Mucosa of gallbladder (tissue), 1 donor: Measurements from ENCODE around the gene CCDC138. TPM values are rescaled to one million over a fixed set of nuclear protein-coding genes. Genes with fewer than 3 reads are reported as not detected.

ENCODE experiments used
- DNase-seq: peaks from one replicate; pipeline ENCODE4 v3.0.0-alpha.2; 2020; ENCODE audit warnings: low spot score
- total RNA-seq: library from RNA; stranded (reverse); gene quantifications from one replicate; pipeline ENCODE4 v1.2.1, GENCODE V29; 2021
- donor health status: DM: no; HTN: no; CAD: no.

Gene CCDC138
- total RNA-seq, 1 donor from 2014 or later: 4.9 TPM

DNA sequence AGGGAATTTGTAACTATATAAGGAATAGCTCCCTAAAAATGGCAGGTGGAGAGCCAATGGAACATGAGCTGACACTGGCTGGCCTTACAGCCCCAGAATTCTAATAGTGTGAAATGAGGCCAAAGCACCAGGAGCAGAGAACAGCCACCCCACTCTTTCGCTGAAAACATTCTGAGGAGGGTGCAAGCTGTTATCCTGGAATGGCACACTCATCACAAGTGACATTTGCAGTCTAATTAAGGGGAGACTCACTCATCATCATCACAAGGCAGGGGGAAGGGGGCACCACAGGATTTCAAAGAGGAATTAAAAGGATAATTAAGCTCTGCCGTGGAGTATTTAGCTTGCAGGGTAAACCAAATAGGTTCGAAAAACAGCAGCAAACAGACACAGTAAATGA, 108.2 kb downstream of the CCDC138 start:
- DNase-seq: no peak

DNA sequence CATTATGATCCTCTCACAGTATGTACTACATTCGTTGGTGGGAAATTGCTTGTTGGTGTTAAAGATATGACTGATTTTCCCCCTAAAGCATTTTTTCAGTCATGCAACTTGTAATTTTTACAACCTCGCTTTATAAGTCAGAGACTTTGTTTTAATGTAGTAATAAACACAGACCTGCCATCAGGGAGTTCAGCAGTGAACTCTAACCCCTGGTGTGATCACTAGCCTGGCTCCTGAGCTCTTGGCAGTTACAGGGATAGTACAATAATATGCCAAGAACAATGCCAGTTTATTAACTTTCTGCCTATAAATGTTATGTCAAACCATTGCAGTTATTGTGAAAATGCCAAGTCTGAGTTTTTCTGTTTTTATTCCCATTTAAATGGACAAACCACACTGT, 108.6 kb downstream of the CCDC138 start:
- DNase-seq: no peak

DNA sequence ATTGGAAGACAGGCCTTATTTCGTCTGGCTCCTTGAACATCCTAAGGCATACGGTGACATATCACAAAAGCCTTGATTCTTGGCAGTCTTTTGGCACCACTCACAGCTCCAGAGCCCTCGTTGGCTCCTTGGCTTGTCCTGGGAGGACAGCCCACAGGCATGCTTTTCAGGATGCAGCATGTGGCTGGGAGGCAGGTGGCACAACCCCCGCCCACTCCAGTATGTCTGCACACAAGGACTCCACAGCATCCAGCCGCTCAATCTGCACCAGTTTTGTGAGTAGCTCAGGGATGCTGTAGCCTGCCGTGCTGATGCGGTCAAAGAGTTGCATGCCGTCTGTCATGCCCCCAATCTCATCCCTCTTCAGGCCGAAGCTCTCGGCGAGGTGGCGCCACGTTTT, 110.2 kb downstream of the CCDC138 start:
- no peak for DNase-seq

DNA sequence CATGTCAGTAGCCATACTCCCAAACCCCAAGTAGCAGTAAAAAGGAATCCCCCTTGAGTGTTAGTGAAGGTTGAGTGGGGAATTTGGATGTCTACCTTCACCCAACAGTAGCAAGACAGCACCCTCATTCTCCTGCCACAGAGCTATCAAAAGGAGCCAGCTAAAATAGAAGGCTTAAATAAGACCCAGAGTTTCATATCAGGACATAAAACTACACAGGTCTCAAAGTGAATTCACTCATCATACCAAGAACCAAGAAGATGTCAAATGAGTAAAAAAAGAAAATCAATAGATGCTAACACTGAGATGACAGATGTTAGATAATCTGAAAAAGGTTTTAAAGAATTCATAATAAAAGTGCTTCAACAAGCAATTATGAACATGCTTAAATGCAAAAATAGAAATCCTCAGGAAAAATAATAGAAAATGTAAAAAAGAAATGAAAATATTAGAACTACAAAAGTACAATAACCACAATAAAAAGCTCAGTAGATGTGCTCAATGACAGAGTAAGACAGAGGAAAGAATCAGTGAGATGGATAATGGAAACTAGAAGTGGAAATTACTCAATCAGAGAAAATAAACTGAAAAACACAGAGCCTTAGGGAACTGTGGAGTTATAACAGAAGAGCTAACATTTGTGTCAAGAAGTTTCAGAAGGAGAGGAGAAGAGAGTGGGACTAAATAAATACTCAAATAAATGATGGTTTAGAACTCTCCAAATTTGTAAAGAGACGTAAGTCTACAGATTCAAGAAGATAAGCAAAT, 111.9 kb downstream of the CCDC138 start:
- no peak for DNase-seq

DNA sequence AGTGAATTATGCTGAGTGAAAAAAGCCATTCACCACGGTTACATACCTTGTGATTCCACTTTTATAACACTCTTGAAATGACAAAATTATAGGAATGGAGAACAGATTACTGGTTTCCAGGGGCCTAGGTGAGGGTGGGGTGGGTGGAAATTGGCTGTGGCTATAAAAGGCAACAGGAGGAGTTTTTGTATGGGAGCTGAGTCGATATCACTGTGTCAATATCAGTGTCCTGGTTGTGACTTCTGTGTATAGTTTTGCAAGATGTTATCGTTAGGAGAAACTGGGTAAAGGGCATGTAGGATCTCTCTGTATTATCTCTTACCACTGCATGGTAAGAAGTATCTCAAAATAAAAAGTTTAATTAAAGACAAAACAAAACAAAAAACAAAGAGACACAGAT, 118.1 kb downstream of the CCDC138 start:
- no peak for DNase-seq

DNA sequence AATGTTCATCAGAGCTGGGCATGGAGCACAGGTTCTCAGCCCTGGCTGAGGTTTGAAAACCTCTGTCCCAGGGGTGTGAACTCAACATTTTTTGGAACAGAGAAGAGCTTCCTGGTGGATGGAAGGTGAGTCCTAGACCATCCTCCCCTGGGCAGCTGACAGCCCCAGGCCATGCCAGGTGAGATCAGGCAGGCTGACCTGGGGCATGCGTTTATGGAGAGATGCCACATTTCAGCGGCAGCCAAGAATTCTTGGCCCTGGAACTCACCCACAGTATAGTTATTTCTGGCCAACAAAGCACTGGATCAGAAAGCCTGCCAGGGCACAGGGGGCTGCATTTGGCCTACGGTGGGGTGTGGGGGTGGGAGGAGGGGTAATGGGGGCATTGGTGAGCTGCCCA, 118.6 kb downstream of the CCDC138 start:
- no peak for DNase-seq

DNA sequence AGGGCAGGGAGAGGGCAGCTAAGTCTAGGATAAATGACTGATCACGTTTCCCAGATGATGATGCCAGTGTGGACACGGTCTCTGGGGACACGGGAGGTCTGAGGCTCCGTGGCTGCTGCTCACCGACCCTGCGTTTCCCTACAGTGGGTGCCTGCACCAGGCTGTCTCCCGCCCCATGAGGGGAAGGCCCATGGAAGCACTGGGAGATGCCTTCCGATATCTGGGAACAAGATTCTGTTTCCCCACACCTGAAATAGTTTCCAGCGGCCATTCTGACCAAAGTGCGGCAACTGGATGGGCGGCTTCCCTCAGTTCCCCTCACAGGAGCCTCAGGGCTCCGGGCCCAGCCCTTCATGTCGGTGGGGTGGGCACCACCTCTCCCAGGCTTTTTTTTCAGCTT, 119.3 kb downstream of the CCDC138 start:
- DNase-seq: no peak

DNA sequence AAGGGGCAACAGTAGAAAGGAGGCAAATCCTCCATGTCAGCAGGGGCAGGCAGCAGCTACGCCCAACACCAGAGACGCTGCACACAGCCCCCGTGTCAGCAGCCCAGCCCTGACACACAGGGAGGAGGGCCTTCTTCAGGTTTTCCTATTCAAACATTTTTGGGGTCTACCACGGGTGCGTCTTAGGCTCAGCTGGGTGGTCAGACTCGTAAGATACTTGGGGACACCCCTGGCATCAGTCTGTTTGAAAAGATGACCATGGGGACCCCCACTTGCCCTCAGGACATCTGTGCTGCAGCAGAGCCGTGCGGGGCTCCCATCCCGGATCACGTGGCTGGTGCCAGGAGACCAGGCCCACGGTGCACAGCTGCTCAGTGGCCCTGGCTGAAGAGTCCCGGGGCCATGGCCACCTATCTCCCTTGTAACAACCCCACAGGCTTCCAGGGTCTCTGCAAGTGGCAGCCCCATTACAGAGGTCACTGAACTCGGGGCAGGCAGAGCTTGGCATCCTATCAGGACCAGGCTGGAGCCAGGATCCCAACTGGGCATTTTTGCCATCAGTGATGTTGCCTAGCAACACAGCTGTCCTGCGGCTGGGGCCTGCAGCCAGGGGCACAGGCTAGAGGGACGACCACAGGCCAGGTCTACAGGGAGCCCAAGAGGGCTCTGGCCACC, 120.0 kb downstream of the CCDC138 start:
- DNase-seq: no peak

DNA sequence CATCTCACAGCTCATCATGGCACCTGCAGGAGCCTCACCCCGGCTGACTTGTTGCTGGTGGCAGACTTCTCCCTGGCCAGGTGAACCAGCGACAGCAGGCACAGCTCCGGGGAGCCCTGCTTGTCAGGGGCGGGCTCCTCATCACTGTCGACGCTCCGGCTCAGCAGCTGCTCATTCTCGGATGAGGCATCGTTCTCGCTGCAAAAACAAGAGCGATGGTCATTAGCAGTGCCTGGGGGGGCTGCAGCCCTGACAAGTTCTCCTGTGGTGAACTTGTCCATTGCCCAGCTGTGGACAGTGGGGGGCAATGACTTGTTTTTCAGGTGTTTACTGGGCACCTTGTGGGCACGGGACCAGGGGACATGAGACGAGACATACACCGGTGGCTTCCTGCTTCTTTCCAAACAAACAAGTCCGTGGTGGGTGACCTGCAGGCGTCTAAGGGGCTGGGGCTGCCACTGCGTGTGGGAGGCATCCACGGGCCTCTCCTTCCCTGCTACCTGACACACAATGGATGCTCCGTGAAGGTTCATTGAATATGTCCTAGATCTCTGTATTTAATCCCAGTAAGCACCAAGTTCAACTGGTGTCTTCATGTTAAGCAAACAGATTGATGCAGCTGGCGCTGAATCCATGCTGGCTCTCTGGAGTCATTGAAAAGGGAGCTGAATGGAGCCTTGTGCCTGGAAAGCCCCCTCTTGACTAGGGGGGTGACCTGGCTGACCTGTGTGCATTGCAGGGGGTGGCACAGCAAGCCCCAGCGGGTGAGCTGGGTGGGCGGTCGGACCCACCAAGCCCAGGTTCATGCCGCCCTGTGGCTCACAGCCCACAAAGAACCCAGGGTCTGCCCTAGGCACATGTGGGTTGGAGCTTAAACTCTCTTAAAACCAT, 121.5 kb downstream of the CCDC138 start:
- DNase-seq: no peak

DNA sequence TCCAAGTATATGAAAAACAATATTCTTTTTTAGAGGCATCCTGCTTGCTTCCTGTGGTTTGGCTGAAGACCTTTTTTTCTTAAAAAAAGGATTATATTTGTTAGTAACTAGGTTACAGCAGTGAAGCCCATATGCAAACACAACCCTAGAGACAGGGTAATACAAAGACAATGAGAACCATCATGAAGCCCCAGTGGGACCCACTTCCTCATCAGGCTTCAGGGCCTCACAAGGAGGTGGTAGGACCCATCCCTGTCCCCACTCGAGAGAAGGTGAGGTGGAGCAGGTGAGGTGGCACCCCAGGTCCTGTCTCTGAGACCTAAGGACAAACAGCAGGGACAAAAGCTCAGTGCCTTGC, 122.1 kb downstream of the CCDC138 start:
- no peak for DNase-seq

DNA sequence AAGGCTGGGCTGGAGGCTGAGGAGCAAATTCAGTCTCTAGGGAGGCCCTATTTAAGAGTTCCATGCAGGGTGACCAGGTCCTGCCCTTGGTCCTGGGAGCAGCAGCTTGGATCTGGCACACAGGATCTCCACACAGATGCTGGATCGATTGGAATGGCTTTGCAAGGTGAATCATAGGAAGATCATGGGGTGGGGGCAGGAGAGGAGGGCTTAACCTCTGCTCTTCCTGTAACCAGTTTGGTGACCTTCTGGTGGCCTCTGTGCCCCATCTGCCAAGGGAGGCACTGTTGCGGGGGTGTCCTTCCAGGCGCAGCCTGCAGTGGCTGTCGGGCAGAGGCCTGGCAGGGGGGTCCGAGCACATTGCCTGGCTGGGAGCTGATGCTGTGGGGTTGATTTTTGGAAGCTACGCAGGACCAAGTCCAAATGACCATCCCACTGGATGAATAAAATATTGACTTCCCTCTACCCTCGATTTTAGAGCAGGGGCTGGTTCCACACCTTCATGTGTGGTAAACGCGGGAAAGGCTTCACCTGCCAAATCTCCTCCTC, 122.8 kb downstream of the CCDC138 start:
- DNase-seq: no peak

DNA sequence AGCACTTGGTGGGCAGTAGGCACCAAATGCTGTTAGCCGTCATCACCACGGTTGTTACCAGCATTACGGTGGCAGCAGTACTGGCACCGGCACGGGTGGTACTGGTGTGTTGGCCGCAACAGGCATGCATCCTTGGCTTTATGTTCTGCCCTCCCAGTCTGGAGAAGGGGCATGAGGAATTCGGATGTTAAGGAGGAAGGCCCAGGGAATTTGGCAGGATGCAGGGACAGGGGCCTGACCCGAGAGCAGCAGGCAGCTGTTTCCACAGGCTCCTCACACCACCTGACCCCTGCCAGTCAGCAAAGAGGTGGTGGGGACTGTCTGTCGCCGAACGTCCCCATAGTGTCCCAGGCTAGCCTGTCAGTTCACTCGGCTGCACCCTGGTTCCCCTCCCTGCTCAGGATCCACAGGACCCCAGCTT, 123.5 kb downstream of the CCDC138 start:
- no peak for DNase-seq

DNA sequence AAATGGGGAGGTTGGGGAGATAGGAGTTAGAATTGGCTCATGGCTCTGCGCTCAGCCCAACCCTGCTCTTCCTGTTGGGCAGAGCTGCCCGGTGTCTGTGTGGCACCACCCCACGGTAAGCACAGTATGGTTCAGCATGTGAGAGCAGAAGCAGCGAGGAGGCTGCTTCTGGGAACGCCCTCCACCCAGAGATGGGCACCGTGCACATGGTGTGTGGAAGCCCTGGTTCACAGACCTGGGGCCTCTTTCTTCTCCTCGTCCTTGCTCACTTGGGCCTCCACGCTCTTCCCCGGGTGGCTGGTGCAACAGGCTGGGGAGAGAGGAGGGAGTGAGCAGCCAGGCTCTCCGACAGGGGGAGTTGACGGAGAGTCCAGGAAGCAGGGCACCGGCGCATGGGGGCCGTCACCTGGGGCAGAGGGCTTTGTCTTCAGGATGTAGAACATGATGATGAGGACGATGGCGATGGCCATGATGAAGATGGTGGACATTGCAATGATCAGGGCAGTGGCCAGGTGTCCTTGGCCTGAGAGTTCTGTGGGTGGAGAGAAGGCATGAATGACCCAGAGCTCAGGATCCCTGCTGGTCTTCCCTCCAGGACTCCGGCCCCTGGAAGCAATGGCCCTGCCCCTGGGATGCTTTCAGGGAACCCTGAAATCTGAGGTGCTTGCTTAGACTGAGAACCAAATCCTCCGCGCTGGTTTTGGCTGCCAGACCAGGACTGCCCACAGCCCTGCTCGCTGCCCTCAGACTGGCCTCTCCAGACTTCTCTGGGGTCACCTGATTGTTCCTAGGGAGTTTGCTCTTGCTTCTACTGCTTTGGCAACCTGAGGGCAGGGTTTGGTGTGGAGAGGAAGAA, 124.2 kb downstream of the CCDC138 start:
- DNase-seq: peak; percentile 7

DNA sequence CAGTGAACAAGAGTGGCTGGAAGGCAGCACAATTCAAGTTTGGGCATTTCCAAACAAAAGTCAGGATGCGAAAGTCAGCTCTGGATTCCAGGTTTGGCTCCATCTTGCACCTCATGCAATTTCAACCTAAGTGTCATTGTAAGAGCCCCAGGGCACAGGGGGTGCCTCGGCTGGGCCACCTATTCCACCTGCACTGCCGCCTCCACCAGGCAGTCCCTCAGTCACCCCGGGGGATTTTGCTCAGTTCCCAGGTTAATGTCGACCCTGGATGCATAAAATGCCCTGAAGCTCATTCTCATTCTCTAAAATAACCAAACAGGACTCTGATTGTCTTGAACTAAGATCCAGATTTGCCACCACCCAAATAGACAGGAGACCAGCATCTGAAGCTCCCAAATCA, 124.8 kb downstream of the CCDC138 start:
- DNase-seq: no peak

DNA sequence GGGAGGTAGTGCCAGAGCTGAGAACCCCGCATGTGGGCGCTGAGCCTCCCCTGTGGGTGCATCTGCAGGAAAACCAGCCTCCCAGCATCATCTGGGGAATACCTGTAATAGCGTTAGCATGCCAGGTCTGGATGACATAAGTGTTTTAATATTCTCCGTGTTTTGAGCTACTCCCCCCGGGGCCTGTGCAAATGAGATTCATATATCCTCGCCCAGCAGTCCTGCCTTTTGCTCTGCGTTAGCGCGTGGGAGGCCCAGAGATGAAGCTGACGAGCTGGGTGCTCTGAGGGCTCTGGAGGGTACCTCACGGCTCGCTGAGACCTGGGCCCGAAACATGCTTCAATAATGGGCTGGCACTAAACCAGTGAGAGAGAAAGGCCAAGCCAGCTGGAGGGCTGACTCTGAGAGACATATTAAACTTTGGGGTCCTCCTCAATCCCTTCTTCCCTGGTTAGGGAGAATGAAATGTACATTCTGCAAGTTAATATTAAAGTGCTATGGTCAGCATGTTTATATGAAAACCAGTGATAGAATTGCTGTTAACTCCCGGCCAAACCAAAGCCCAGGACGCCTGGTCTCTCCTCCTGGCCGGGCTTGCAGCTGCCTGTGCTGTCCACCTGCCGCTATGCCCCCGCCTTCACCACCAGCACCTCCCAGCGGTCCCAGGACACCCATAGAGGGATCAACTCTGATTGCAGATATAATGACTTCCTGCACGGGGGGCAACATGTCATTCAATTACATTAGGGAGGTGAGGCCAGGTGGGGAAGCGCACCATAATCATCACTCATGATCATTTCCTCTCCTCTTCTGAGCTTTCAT, 125.4 kb downstream of the CCDC138 start:
- no peak for DNase-seq

DNA sequence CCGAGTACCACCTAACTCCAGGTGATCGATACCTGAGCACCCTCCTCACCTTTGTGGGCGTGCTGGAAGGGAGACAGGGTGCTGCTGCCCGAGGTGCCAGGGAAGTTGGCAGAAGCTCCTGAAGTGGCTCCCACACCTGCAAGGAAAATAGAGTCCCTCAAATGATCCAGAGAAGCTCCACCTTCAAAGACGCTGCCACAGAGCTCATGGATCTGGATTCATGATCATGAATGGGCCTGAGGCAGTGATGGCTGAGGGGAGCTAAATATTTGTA, 126.0 kb downstream of the CCDC138 start:
- DNase-seq: no peak

DNA sequence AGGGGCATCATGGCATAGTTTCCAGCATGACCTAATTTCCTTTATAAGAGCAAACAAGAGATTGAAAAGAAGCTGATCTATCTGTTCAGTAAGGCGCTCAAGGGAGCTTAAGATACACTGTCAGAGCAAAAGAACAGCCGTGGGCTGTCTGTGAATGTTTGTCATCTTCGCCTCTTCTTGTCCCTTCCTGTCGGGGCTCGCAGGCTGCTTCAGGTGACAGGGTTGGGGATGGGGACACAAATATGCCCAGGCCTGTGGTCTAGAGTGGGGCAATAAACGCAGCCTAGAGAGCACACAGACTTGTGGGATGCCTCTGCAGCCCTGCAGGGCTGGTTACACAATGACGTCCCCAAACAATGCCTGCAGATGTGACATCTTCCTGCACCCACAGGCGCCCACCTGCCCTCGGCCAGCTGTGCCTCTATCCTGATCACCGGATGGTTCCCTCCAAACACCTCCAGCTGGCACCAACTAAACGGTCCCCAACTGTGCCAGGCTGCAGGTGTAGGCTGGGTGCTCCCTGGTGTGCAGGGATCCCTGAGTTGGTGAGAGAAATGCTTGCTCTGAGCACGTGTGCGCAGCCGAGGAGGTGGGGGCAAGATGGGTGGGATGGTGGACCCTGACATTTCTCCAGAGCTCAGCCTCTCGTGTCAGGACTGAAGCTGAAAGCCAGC, 129.7 kb downstream of the CCDC138 start:
- DNase-seq: no peak

DNA sequence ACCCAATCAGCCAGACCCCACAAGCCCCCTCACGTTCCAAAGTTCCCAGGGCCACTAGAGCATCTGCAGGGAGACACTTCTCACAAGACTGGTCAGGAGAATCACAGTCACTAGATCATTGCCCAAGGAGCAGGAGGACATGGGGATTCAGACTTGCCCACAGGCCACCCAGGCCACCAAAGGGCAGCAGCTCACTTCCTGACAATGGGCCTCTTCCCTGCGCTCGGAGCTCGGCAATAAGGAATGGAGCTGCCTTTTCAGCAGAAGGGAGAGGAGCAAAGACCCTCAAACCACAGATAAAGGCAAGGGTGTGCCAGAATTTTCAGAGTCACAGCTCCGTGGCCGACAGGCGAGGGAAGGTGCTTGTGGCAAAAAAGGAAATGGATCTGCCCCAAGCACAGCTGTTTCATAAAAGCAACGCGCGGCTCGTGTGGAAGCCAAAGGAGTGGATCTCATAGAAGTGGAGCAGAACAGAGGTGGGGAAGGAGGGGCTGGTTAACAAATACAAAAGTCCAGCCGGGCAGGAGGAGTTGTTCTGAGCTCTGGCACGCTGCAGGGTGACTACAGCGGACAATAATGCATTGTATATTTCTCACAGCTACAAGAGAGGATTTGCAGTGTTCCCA, 130.3 kb downstream of the CCDC138 start:
- DNase-seq: no peak

DNA sequence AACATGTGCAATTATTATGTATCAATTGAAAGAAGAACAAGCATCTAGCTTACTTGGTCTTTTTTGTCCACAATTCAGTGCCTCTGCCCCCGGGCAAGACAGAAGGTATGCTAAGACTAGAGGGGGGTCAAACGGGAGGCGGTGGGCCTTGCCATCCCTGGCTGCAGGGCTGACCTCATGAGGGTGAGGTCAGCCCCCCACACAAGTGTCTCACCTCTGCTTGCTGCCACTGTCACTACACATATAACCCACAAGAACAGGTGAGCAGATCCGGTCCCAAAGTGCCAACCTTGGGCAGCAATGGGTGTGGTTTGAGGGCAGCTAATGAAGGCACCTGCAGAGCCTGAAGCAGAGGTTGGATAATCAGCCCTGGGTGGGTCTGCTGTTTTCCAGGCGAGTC, 131.0 kb downstream of the CCDC138 start:
- DNase-seq: no peak
